Keratinocyte (primary cell): ENCODE measurements around the gene RABL3. TPM values are rescaled to one million over a fixed set of nuclear protein-coding genes. Genes with fewer than 3 reads are reported as not detected.
A peak's percentile ranks its signal among the peaks of the same experiment; 100 is the strongest.

Experiments used
- DNase-seq: peaks from one replicate; pipeline ENCODE4 v3.0.0-alpha.2; 2011; ENCODE audit warnings: low read depth, missing footprints, low spot score
- FAIRE-seq: peaks from 2 replicates; lab custom pipeline; 2011; peaks lifted over from hg19 to GRCh38; lab: Jason Lieb, UNC
- H2AFZ ChIP-seq: 2 replicates; pipeline ENCODE4 v1.6.0; 2012; ENCODE audit warnings: low read length, control low read depth, inconsistent platforms; ENCODE audit not compliant: control insufficient read depth
- H3K27ac ChIP-seq: 2 replicates; pipeline ENCODE4 v1.5.1; 2011; ENCODE audit warnings: low read length; ENCODE audit not compliant: control insufficient read depth, insufficient read depth
- H3K27me3 ChIP-seq: 3 replicates; pipeline ENCODE4 v1.6.0; 2011; ENCODE audit warnings: low read length; ENCODE audit not compliant: control insufficient read depth, insufficient read depth; ENCODE audit errors: extremely low read depth
- H3K36me3 ChIP-seq, 2 experiments: 2 replicates in 1 of 2; 3 replicates in 1 of 2; pipeline ENCODE4 v1.5.1; 2011; ENCODE audit warnings: low read length in 2 of 2, mild to moderate bottlenecking in 1 of 2; ENCODE audit not compliant: control insufficient read depth in 2 of 2, insufficient read depth in 2 of 2; ENCODE audit errors: extremely low read depth in 1 of 2
- H3K4me1 ChIP-seq: 3 replicates; pipeline ENCODE4 v1.5.1; 2011; ENCODE audit warnings: low read length; ENCODE audit not compliant: control insufficient read depth, insufficient read depth; ENCODE audit errors: extremely low read depth
- H3K4me2 ChIP-seq: 3 replicates; pipeline ENCODE4 v1.6.0; 2011; ENCODE audit warnings: low read depth, low read length; ENCODE audit not compliant: control insufficient read depth, insufficient read depth; ENCODE audit errors: extremely low read depth
- H3K4me3 ChIP-seq, 3 experiments: fragments of 200-600 bp in 1 of 3; sonication (generic) in 1 of 3; 2 replicates in 2 of 3; 3 replicates in 1 of 3; pipeline ENCODE4 v1.5.1; 2011 to 2016; ENCODE audit warnings: low read length in 3 of 3, mild to moderate bottlenecking in 3 of 3, control low read depth in 2 of 3, inconsistent platforms in 1 of 3, low read depth in 1 of 3, mixed read lengths in 1 of 3, mixed run types in 1 of 3, moderate library complexity in 1 of 3; ENCODE audit not compliant: control insufficient read depth in 2 of 3, insufficient read depth in 2 of 3; ENCODE audit errors: extremely low read depth in 1 of 3
- H3K79me2 ChIP-seq: 2 replicates; pipeline ENCODE4 v1.6.0; 2012; ENCODE audit warnings: low read length; ENCODE audit not compliant: control insufficient read depth, insufficient read depth
- H3K9ac ChIP-seq: 3 replicates; pipeline ENCODE4 v1.6.0; 2011; ENCODE audit warnings: low read length; ENCODE audit not compliant: control insufficient read depth, insufficient read depth; ENCODE audit errors: extremely low read depth
- H3K9me1 ChIP-seq: 3 replicates; pipeline ENCODE4 v1.6.0; 2011; ENCODE audit warnings: low read length; ENCODE audit not compliant: control insufficient read depth, insufficient read depth; ENCODE audit errors: extremely low read depth
- H3K9me3 ChIP-seq: 2 replicates; pipeline ENCODE4 v1.5.1; 2012; ENCODE audit warnings: low read depth, low read length; ENCODE audit not compliant: control insufficient read depth
- H4K20me1 ChIP-seq: 3 replicates; pipeline ENCODE4 v1.6.0; 2011; ENCODE audit warnings: low read length; ENCODE audit not compliant: control insufficient read depth, insufficient read depth; ENCODE audit errors: extremely low read depth
- CTCF ChIP-seq, 3 experiments: IDR thresholded peaks in 1 of 3; conservative IDR thresholded peaks in 1 of 3; optimal IDR thresholded peaks in 1 of 3; 2 replicates in 2 of 3; 3 replicates in 1 of 3; pipeline versions ENCODE3 to v1.5.1; 2011; ENCODE audit warnings: low read length in 3 of 3, mild to moderate bottlenecking in 3 of 3, moderate library complexity in 2 of 3, control low read depth in 1 of 3, inconsistent platforms in 1 of 3; ENCODE audit not compliant: insufficient read depth in 2 of 3; ENCODE audit errors: extremely low read depth in 1 of 3
- EZH2 ChIP-seq: IDR thresholded peaks from one replicate; pipeline ENCODE4 v1.6.1; 2012; ENCODE audit warnings: inconsistent platforms, mild to moderate bottlenecking, low read length, moderate library complexity
- dilution Hi-C: fragments of 300-500 bp; cut with MboI; formaldehyde crosslinking; loops from one replicate; pipeline ENCODE4 v1.7.0; 2020; ENCODE audit warnings: low sequenced_read_pairs; ENCODE audit not compliant: extremely low pct_ligation_motif_present
- polyA plus RNA-seq, 5 experiments: library from polyadenylated mRNA; depleted of rRNA in 3 of 5; stranded (reverse) in 3 of 5; stranded (forward) in 1 of 5; unstranded in 1 of 5; fragments of >200 nt; gene quantifications; 1 replicate in 1 of 5; 2 replicates in 3 of 5; 3 replicates in 1 of 5; pipeline versions ENCODE4 v1.2.1 to v1.2.3, GENCODE V29; 2011 to 2012; ENCODE audit warnings: missing spikeins in 2 of 5, low read depth in 1 of 5, low replicate concordance in 1 of 5

The RABL3 gene
- polyA plus RNA-seq, 1 donor (not counting 4 experiments of a cell fraction or from before 2014, with no cell fraction given): 13.4 TPM

DNA sequence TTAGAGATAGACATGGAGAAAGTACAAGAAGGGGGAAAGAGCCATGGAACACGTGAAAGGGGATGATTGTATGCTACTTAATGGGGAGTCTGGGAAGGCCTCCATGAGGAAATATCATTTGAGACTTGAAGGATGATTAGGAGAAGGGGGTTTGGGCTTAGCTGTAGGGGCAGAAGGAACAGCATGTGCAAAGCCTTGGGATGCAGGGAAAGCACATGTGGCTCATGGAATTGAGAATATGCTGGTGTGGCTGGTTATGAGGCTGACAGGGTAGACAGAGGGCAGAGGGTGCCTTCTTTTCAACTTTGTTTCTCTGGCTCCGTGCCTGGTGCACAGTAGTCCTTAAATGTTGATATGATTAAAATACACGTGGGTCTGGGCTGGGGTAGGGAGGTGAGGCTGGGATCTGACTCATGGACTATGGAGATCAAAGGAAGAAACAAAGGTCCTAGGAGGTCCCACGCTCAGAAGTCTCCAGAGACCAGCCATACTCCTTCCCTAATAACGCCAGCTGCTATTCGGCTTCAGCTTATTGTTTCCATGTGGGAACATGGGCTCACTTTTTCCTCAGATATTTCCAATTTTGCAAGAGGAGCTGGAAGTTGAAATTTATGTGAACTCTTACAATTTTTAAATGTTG is 1.4 kb upstream of the RABL3 start:
- peak overlapping the region; percentile 96 for H3K4me2 ChIP-seq
- H3K36me3 ChIP-seq: no peaks in the 10 kb centered on the region
- FAIRE-seq: no peak
- H3K27ac ChIP-seq: peak overlapping the region; percentile 99
- peak overlapping the region; percentile 67 to 93 (median 82) for H3K4me3 ChIP-seq
- peak overlapping the region; percentile 98 for H3K9ac ChIP-seq
- no peaks in the 10 kb centered on the region for H3K9me3 ChIP-seq
- H3K79me2 ChIP-seq: peaks cover 53% of the 10 kb centered on the region
- H3K4me1 ChIP-seq: peaks cover 9% of the 10 kb centered on the region
- no peaks in the 10 kb centered on the region for H3K27me3 ChIP-seq
- H4K20me1 ChIP-seq: no peaks in the 10 kb centered on the region
- no peak for DNase-seq
- H2AFZ ChIP-seq: peak overlapping the region; percentile 75
- dilution Hi-C loops: no loop called here
- H3K9me1 ChIP-seq: no peaks in the 10 kb centered on the region
- TF ChIP-seq EZH2: no peak
- TF ChIP-seq CTCF (optimal IDR thresholded peaks at IDR 0.05 in 1 of 3, IDR thresholded peaks at IDR 0.05 in 1 of 3, conservative IDR thresholded peaks at IDR 0.05 in 1 of 3; ENCODE audit: extremely low read depth in 1 of 3, insufficient read depth in 2 of 3, low read length in 3 of 3): no peak

DNA sequence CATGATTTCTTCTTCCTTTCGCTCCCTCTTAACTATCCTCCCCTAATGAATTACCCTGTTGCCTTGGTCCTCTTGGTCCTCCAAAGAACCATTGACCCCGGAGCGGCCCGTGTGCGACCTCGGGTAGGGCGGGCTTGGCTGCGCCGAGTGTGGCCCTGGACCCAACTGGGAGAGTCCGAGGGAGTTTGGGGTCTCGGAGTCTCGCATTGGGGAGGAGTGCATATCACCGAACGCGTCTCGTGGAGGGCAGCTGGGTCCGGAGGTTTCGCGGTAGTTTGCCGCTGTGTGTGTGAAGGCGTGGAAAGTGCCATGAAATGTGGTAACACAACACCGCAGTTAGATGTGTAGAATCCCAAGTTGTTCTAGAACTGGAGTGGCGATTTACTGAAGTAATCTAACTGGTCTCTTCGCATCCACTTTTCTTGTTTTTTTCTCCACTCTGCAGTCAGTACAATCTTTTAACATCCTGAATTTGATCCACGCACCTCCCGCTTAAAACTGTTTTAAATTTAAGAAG is 591 bp upstream of the RABL3 start:
- DNase-seq (no peak), FAIRE-seq (no peak)
- no peak for TF ChIP-seq CTCF (optimal IDR thresholded peaks at IDR 0.05 in 1 of 3, IDR thresholded peaks at IDR 0.05 in 1 of 3, conservative IDR thresholded peaks at IDR 0.05 in 1 of 3; ENCODE audit: extremely low read depth in 1 of 3, insufficient read depth in 2 of 3, low read length in 3 of 3)
- no peak for TF ChIP-seq EZH2
- Histone ChIP-seq H3K4me1 (peaks cover 9% of the 10 kb centered on the region), H2AFZ (peak overlapping the region; percentile 75), H3K9me3 (peaks cover 2% of the 10 kb centered on the region), H3K36me3 (peaks cover 0 to 2% of the 10 kb centered on the region in 2 experiments), H3K4me3 (peak overlapping the region; percentile 67 to 93 (median 82)), H3K27me3 (no peaks in the 10 kb centered on the region), H3K9me1 (no peaks in the 10 kb centered on the region), H3K9ac (peak overlapping the region; percentile 98), H3K27ac (peak overlapping the region; percentile 99), H3K79me2 (peaks cover 53% of the 10 kb centered on the region), H4K20me1 (no peaks in the 10 kb centered on the region), H3K4me2 (peak overlapping the region; percentile 96)
- dilution Hi-C loops: no loop called here
